GM12891 (cell line): ENCODE results near the gene VTN.
"Not testable (repeated sequence)": the region's sequence is repeated elsewhere in the genome, so short reads cannot be mapped to it uniquely, and the experiment has no call there.

Experiments used
- DNase-seq: peaks from one replicate; pipeline ENCODE4 v3.0.0; 2011; ENCODE audit warnings: low spot score; ENCODE audit not compliant: insufficient read length
- FAIRE-seq: peaks from 2 replicates; lab custom pipeline; 2011; peaks lifted over from hg19 to GRCh38; lab: Jason Lieb, UNC
- PAX5 ChIP-seq: IDR thresholded peaks from 2 replicates; pipeline ENCODE4 v1.6.1; 2011; ENCODE audit warnings: low read length, moderate library complexity, mild to moderate bottlenecking; ENCODE audit not compliant: insufficient read depth, severe bottlenecking
- POLR2A ChIP-seq: IDR thresholded peaks from 2 replicates; pipeline ENCODE4 v1.6.1; 2011; ENCODE audit warnings: low read depth, low read length, control low read depth
- POLR2AphosphoS5 ChIP-seq: IDR thresholded peaks from 2 replicates; pipeline ENCODE4 v1.6.1; 2011; ENCODE audit warnings: low read depth, low read length, control low read depth
- POU2F2 ChIP-seq: IDR thresholded peaks from 2 replicates; pipeline ENCODE4 v1.6.1; 2011; ENCODE audit warnings: low read depth, mild to moderate bottlenecking, control low read depth, low read length, moderate library complexity
- SPI1 ChIP-seq: IDR thresholded peaks from 2 replicates; pipeline ENCODE4 v1.6.1; 2011; ENCODE audit warnings: low read depth, low read length, control low read depth
- TAF1 ChIP-seq: IDR thresholded peaks from 2 replicates; pipeline ENCODE4 v1.6.1; 2011; ENCODE audit warnings: low read depth, low read length, control low read depth

Gene VTN

DNA sequence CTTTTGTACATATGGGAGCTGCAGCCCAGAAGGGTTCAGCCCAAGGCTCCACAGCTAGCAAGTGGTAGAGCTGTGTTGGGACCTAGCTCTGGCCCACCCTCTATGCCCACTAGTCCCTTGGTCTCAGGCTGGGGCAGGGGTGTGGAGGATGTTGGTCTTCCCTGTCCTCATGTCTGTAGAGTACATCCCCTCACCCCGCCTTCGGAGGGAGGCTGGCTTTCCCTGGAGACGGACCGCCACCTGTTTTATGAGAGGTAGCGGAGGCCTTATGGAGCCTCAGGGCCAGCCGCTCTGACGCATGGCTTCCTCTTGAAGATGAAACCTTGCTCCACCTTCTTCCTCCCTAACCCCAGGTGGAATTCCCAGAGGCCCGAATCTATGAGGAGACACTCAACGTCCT is 26.1 kb downstream of the VTN start:
- TF ChIP-seq SPI1 (no peak), PAX5 (no peak), POU2F2 (no peak), POLR2AphosphoS5 (no peak), POLR2A (no peak), TAF1 (no peak)
- FAIRE-seq: no peak
- DNase-seq: no peak

DNA sequence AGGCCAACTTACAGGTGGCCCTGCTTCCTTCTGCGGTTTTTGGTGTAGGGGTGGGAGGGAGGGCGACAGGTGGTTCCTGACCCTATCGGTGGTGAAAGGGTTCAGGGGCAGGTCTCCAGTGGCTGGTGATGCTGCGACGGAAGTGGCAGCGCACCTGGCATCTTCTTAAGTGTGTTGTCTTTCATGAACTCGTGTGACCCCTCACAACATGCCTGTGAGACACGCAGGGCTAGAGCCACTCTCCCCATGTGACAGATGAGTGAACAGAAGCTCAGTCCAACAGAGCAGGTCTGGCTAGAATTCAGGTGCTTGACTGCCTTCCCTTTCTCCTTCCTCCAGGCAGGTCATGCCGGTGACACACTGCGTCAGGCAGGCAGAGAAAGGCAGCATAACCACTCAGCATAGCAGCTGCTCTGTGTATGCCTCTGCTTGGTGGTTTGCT is 26.6 kb downstream of the VTN start:
- no peak for FAIRE-seq
- no peak for TF ChIP-seq TAF1
- no peak for TF ChIP-seq POLR2A
- no peak for TF ChIP-seq SPI1
- no peak for TF ChIP-seq POU2F2
- TF ChIP-seq POLR2AphosphoS5: no peak

DNA sequence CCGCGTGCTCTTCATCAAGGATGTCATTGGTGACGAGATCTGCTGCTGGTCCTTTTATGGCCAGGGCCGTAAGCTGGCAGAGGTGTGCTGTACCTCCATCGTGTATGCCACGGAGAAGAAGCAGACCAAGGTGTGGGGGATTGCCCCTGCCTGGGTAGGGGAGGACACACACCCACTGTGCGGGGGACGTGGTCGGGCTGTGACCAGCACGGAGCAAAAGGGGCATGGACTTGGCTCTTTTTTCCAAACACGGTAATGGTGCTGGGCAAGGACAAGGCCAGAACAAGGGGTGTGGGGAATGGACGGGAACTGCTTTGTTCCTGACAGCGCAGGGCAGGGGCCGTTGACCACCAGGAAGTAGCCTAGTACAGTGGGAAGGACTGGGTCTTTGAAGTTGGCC is 27.8 kb downstream of the VTN start:
- TF ChIP-seq PAX5 (no peak), SPI1 (no peak), POU2F2 (no peak), POLR2AphosphoS5 (no peak), TAF1 (no peak), POLR2A (no peak)
- FAIRE-seq (no peak), DNase-seq (no peak)

More for the DNA sequence above, 26.6 kb downstream of the VTN start:
- no peak for DNase-seq

DNA sequence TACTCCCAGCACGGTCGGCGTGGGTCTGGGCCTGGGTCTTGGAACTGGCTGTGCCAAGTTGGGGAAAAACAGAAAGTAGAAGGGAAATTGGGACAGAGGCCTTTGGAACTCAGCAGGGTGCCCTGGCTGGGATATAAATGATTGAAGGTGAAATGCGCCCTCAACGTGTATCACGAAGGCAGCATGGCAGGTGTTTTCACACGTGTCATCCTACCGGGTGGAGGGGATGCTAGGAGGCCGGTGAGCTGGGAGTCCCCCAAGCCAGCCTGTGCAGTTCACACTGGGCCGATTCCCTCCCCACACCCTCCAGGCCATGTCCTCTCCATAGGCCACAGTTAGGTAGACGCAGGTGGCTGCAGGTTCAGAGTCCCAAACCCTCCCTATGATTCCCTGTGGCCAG is 28.6 kb downstream of the VTN start:
- no peak for TF ChIP-seq SPI1
- DNase-seq (no peak), FAIRE-seq (no peak)

DNA sequence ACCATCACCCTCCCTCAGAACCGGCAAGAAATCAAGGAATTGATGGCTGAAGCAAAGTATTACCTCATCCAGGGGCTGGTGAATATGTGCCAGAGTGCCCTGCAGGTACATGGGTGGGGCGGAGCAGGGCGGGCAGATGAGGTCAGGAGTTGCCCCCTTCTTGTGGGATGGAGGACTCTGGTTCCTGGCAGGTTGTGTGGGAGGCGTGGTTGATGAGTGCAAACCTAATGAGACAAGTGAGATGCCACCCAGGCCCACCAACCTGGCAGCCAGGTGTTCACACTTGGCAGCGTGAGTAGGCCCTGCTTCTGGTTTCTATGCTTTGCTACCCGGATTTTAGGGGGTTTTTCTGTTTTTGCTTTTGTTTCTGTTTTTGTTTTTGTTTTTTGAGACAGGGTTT is 29.7 kb downstream of the VTN start:
- no peak for TF ChIP-seq POU2F2
- no peak for TF ChIP-seq PAX5
- TF ChIP-seq POLR2AphosphoS5: no peak
- no peak for TF ChIP-seq TAF1
- DNase-seq (no peak), FAIRE-seq (no peak)

DNA sequence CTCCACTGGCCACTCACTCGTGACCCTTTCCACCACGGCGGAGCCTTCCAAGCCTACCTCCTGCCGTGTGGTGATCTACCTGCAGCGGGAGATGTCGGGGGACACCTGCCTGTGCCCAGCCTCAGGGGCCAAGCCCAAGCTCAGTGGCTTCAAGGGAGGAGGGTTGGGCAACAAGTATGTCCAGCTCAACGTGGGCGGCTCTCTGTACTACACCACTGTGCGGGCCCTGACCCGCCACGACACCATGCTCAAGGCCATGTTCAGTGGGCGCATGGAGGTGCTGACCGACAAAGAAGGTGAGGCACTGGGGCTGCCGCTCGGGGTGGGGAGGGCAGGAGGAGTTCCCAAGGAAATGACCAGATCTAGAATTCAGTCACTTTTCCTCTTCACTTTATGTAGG is 30.7 kb downstream of the VTN start:
- DNase-seq (no peak), FAIRE-seq (no peak)
- TF ChIP-seq SPI1: no peak
- no peak for TF ChIP-seq POU2F2

DNA sequence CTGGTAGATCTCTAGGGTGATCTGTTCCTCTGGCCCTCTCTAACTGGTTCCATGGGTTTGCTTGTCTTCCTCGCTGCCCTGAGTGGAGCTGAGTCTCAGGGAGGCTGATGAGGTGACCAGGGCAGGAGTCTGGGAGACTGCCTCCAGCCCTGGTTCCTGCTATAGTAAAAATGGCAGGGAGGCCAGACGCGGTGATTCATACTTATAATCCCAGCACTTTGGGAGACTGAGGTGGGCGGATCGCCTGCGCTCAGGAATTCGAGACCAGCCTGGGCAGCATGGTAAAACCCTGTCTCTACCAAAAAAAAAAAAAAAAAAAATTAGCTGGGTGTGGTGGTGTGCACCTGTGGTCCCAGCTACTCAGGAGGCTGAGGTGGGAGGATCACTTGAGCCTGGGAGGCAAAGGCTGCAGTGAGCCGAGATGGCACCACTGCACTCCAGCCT is 31.3 kb downstream of the VTN start:
- not testable (repeated sequence) for FAIRE-seq

DNA sequence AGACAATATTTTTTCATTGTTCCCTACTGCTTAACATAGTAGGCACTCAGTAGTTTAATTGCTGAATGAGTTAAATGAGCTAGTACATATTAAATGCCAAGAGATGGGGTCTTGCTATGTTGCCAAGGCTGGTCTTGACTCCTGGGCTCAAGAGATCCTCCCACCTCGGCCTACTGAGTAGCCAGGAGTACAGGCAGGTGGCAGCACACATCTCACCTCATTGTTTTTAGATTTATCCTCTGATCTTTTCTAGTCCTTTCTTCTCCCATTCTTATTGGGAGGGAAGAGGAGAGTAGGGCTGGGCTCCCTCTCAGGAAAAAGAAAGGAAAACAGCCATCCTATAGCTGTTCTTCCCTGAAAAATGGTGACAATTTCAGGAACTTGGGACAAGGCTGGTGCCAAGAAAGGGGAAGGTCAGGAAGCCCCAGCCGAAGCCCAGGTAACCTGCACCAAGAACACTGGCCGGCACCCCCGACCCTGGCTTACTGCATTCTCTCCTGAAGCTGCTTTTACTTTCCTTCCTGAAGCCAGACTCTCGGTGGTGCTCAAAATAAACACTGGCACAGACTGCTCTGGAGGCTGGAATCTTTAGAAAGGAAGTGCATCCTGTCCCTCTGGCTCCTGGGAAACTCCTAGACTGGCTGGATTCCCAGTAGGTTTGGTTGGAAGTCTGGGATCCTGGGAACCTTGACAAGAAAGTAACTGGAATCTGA is 31.9 kb downstream of the VTN start:
- TF ChIP-seq TAF1: no peak
- TF ChIP-seq POLR2AphosphoS5: no peak
- TF ChIP-seq SPI1: no peak
- TF ChIP-seq PAX5: no peak
- TF ChIP-seq POLR2A: no peak
- no peak for TF ChIP-seq POU2F2
- DNase-seq: no peak
- FAIRE-seq: no peak

More for the DNA sequence above, 31.3 kb downstream of the VTN start:
- DNase-seq: not testable (repeated sequence)

DNA sequence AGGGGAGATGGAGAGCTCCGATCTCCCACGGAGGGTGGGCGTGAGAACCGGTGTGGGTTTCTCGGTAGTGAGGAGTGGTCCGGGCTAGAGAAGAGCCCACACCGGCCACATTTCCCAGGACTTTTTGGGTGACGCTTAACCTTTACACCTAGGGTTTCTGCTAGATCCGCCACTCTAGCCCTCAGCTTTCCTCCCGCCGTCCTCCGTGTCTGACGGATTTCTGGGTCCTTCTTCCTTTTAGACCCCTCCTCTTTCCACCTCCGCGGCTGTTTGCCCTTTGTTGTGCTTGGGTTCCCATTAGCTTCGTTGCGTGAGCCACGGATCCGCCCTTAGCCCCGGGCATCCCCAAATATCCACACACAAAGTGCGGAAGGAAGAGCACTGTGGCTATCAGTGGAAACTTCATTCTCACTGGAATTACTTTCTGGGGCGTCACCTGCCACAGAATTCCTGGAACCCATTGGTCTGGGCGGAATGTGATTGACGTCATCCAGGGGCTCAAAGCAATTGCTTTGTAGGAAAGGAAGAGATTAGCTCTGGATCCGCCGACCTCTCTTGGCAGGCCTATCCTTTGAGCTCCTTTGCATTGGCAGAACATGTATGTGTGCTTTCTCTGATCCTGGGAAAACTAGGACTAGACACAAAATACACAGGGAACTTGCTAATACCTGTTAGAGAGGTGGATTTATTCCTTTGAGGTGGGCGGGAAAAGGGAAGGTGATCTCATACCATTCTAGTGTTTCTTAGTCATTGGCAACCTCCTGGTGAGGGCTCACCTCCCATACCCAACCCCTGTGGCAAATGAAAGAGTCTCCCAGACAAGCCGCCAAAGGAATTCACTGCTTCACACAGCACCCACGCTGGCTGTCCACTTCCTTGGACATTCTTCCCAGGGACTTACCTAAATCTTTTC is 33.9 kb downstream of the VTN start:
- DNase-seq: no peak

DNA sequence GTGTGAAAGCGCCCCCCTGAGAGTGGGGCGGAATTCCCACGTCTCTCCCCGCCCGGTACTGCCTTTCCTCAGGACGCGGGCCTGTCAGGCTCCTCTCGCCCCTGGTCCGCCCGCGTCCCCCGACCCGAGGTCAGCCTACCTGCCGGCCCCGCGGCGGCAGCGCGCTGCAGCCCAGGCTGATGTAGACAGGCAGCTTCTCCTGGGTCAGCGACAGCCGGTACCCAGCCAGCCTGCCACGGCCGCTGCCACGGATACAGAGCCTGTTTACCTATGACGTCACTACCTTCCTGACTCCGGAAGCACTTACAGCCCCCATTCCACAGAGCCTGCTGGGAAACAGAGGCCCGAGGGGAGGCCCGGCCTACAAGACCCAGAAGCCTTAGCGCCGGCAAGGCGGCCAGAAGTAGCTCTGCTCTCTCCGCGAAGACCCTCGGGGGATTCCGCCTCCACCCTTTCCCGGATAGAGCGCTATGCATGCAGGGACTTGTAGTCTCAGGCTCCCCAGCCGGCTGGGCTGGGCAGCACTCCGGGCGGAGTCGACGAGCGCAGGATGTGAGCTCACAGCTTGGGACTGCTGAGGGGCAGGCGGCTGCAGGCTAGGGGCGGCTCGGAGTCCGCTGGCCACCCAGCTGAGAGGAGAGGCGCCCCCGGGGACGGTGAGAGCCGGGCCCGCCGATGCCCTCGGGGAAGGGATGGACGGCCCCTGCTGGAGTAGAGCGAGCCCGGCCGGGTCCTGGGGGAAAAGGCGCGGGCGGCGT is 34.7 kb downstream of the VTN start, which contains the start of the genes IFT20 and TNFAIP1:
IFT20 (minus strand) TSS at position 272 of the 758 bp plus-strand sequence. CDS start 3,487 bp downstream, outside the sequence.
TNFAIP1 (plus strand) TSS at position 561 of the 758 bp plus-strand sequence. CDS start 3,761 bp downstream, outside the sequence.
- TF ChIP-seq POLR2A (no peak), PAX5 (no peak), POLR2AphosphoS5 (0 out of 2 replicates have a peak, but pooled peaks have one; percentile 45), SPI1 (no peak), TAF1 (no peak), POU2F2 (peak; percentile 80; the same call in 1 of the 2 replicates)
- peak; percentile 98 for DNase-seq
- FAIRE-seq: peak; percentile 98

More for the DNA sequence above, 33.9 kb downstream of the VTN start:
- TF ChIP-seq POLR2A: no peak
- no peak for TF ChIP-seq POLR2AphosphoS5
- TF ChIP-seq SPI1: no peak
- no peak for TF ChIP-seq PAX5
- TF ChIP-seq TAF1: no peak
- no peak for TF ChIP-seq POU2F2
- no peak for FAIRE-seq
